Fibroblast of skin of abdomen (primary cell): ENCODE results near the gene CCDC191.

Experiments
- DNase-seq: peaks from one replicate; pipeline ENCODE4 v3.0.0-alpha.2; 2013

CCDC191 gene

GRCh38 chr3:114060906-114061655 lies 4.8 kb upstream of the CCDC191 start:
- no peak for DNase-seq

DNA sequence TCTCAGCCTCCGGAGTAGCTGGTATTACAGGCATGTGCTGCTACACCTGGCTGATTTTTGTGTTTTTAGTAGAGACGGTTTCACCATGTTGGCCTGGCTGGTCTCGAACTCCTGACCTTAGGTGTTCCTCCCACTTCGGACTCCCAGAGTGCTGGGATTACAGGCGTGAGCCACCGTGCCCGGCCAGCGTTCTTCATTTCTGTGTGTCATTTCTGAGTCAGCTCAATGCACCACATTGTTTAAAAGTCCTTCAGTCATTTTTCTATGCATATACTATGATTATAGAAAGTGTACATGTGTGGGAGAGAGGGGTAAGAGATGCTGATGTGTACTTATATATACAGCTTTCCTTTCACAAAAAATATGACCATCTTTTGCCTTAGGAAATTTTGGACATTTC lies 2.3 kb upstream of the CCDC191 start:
- DNase-seq: no peak

DNA sequence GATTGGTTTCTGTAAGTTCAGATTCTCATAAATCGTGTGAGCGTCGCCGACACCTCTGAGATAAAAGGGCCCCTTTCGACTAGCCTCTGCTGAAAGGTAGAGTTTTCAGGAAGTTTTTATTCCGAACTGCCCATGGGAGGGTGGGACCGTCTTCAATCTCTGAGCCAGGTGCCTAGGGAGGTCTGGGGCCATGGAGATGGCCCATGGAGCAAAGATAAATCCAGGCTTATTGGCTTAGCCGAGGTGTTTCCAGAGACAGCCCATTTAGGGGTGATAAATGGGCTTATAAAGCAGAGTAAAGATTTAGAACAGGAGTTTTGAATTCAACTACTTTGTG lies 653 bp upstream of the CCDC191 start:
- DNase-seq: no peak

DNA sequence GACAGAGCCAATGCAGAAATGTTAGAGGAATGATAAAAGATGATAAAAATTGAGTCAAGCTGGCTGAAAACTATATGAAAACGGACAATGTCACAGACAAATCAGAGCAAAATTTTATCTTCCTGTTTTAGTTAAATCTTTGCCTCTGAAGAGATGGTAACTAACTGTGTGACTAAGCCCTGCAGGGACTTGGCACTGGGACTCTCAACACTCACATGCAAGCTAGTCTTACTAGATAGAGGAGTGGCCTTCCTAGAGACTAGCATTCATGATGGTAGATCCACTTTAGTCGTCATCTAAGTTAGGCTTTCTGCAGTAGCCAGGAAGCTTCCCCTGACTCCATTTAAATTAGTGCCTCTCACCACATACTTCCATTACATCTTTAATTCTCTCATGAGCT lies 4.1 kb downstream of the CCDC191 start:
- DNase-seq: no peak

DNA sequence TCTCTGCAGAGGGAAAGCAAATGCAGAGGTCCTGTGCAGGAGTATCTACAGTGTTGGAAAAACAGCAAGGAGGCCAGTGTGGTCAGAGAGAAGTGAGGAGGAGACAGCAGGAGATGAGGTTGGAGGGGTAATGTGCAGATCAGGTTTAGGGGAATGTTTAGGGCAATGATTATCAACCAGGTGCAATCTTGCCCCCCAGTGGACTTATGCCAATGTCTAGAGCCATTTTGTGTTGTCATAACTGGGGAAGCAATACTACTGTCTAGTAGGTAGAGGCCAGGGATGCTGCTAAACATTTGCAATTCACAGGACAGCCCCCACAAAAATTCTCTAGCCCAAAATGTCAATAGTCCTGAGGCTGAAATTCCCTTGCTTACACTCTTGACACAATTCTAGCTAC lies 13.1 kb downstream of the CCDC191 start:
- DNase-seq: no peak

GRCh38 chr3:114035896-114036295 lies 20.4 kb downstream of the CCDC191 start:
- no peak for DNase-seq

GRCh38 chr3:114034787-114035545 lies 21.4 kb downstream of the CCDC191 start:
- peak; percentile 29 for DNase-seq

DNA sequence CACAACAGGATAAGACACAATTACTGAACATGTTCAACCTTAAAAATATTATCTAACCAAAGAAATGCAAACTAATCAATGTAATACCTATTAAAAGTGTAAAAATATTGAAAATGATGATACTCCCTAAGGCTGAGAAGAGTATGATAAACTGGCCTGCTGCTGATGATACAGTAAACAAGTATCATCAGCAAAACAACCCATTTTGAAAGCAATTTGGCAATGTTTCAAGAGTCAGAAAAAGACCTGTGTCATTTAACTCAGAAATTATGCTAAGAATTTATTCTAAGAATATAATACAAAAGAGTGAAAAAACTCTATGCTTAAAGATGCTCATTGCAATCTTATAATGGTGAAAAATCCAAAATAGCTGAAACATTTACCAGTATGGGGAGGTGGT lies 22.1 kb downstream of the CCDC191 start:
- DNase-seq: no peak

- no peak for DNase-seq
These were observed 22.6 kb downstream of the CCDC191 start for GRCh38 chr3:114033721-114034120.

- DNase-seq: no peak
These were observed 30.0 kb downstream of the CCDC191 start for GRCh38 chr3:114026331-114026730.

DNA sequence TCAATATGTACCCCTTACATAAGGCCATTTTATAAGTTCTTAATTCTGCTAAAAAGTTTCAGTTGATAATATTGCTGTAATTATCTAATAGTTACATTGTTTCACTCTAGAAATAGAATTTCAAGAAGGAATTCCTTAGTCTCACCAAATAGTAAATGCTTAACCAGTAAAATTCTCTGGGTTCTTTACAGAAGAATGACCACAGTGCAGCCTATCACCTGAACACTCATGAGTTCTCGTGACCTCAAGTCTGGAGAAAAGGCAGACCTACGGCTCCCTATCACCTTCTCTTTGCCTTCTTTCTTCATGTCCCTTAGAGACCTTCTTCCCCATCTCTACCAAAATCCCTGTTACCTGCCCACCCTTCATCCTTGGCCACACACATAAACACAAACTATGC lies 30.9 kb downstream of the CCDC191 start:
- no peak for DNase-seq

DNA sequence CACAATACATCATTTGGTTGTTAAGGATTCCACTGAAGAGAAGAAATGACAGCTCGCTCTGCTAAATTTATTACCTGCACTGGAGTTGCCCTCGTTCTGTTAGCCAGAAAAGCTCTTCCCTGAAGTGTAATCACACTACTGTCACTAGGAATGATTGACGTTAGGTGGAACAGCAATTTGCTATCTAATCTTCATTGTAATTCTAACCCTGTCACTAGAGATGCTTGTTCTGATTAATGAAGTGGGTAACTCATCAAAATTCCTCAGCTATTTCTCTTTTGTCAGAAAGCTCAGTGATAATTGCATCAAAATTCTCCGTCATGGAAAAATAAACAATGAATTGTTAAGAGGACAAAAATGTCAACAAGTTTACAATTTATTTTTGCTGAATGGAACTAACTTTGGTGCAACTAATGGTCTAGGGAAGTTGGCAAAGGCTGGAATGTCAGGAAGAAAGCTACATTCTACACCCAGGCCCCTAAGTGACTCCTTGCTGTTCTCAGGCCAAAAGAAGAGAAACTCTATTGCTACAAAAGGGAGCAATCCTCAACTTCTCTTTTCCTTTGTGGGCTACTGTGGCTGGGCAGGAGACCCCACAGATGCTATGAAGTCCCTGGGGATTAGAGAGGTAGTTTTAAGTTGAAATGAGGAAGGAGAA lies 34.1 kb downstream of the CCDC191 start:
- DNase-seq: peak; percentile 3

DNA sequence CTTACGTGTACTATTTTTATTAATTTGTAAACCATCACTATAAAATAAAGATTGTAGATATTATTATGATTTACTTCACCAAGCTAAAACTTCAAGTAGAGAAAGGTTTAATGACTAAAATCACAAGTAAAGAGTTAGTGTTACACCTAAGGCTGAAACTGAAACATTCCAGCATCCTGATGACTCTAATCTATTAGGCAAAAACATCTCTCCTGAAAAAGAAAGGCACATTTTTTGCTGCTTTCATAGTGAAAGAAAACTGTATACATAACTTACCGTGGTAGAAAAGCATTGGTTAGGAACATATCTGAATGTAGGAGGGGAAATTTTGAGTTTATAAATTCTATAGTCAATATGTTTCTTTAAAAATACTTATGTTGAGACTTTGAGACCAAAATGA lies 35.4 kb downstream of the CCDC191 start:
- DNase-seq: no peak

- DNase-seq: no peak
These were observed 36.8 kb downstream of the CCDC191 start for GRCh38 chr3:114019486-114019885.

- no peak for DNase-seq
These were observed 42.1 kb downstream of the CCDC191 start for GRCh38 chr3:114014211-114014610.

GRCh38 chr3:114011059-114011797 lies 45.1 kb downstream of the CCDC191 start:
- DNase-seq: no peak

DNA sequence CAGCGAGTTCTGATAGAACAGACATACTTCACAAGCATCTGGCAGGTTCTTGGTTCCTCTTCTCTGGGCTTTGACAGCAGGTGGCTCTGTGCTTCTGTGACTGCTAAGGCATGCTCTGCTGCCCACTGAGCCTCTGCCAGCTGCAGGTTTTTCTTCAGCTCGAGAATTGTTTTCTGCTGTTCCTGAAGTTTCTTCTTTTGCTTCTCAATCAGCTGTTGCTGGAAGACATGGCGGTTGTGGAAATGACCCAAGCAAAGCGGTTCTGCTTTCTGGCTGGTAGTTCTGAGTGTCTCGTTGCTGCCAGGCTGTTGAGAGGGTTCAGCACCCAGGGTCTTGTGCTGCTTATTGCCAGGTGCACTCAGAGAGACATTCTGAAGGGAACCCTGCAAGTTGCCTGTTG lies 50.8 kb downstream of the CCDC191 start:
- DNase-seq: no peak

- no peak for DNase-seq
These were observed 70.8 kb downstream of the CCDC191 start for GRCh38 chr3:113985541-113985940.

DNA sequence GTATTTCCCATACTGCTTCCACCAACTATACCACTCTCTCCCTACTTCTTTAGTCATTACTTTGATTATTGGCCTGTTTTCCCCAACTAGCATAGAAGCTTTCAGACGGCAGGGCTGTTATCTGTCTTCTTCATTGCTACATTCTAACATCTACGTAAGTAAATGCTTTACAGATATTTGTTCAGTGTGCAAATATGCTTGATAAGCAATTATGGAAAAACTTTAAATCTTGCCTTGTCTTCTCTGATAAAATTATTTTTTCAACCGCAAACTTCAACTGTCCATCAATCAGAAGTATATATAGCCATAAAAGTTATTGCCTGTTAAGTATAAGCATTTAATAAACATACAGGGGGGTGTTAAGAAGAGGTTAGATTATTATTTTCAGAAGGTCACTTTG lies 72.8 kb downstream of the CCDC191 start:
- DNase-seq: no peak

GRCh38 chr3:113981803-113982202 lies 74.5 kb downstream of the CCDC191 start:
- DNase-seq: no peak

DNA sequence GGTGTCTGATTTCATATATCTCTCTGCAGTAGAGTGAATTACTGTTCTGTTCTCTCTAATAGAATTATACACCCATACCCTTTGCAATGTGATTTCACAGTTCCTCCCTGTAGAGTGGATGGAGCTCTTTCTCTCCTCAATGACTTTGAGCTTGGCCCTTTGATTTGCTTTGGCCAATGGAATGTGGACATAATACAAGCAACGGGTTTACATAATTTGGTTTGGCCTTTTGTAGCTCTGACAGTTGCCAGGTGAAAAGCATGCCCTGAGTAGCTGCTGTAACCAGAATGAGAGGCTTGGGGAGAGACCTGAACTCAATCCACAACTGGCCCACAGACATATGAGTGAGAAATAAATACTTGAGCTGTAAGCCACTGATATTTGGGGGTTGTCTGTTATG lies 76.4 kb downstream of the CCDC191 start:
- DNase-seq: no peak

DNA sequence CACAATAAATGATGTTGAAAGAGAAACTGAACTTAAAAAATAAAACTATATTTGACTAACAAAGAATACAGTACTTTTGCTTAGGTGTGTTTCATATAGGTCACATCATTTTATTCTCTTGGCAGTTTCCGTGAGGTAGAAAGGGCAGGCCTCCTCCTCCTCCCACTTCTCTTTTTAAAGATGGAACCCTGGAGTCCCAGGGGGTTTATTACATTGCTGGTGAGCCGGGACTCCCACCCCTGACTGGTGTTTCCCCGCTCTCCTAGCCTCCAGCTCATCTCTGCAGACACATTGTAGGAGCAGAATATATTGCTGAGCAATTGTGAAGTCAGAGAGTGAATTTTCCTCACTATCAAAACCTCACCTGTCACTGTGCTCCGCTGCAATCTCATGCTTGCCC lies 78.5 kb downstream of the CCDC191 start:
- no peak for DNase-seq

- DNase-seq: peak; percentile 5
These were observed 87.3 kb downstream of the CCDC191 start for GRCh38 chr3:113968986-113969385.
